ENCODE results near the gene CARD16. TPM values are rescaled to one million over a fixed set of nuclear protein-coding genes. Genes with fewer than 3 reads are reported as not detected.
"Not testable (repeated sequence)": the region's sequence is repeated elsewhere in the genome, so short reads cannot be mapped to it uniquely, and the experiment has no call there.

CARD16 gene
- total RNA-seq, 1 experiment from 2014 or later, result not detected

GRCh38 chr11:105054723-105055493 is 9.8 kb upstream of the CARD16 start:
- in situ Hi-C loops (cut with HindIII; ENCODE audit: low pct_unique_long_range_greater_than_20kb, low sequenced_read_pairs), result no loop called here
- DNase-seq (ENCODE audit: low read depth), result no peak

GRCh38 chr11:105052487-105052886 is 7.4 kb upstream of the CARD16 start:
- DNase-seq (ENCODE audit: low read depth), result no peak
- in situ Hi-C loops (cut with HindIII; ENCODE audit: low pct_unique_long_range_greater_than_20kb, low sequenced_read_pairs), result no loop called here

GRCh38 chr11:105051559-105051958 is 6.4 kb upstream of the CARD16 start:
- in situ Hi-C loops (cut with HindIII; ENCODE audit: low pct_unique_long_range_greater_than_20kb, low sequenced_read_pairs), result no loop called here

GRCh38 chr11:105049481-105049880 is 4.3 kb upstream of the CARD16 start:
- no peak for DNase-seq (ENCODE audit: low read depth)
- in situ Hi-C loops (cut with HindIII; ENCODE audit: low pct_unique_long_range_greater_than_20kb, low sequenced_read_pairs), result no loop called here

More at GRCh38 chr11:105051559-105051958, 6.4 kb upstream of the CARD16 start:
- no peak for DNase-seq (ENCODE audit: low read depth)

- peak; percentile 96 for DNase-seq (ENCODE audit: low read depth)
- in situ Hi-C loops (cut with HindIII; ENCODE audit: low pct_unique_long_range_greater_than_20kb, low sequenced_read_pairs), result no loop called here
Observed at GRCh38 chr11:105046898-105047579, 1.9 kb upstream of the CARD16 start.

GRCh38 chr11:105045676-105046296 is 651 bp upstream of the CARD16 start:
- in situ Hi-C loops (cut with HindIII; ENCODE audit: low pct_unique_long_range_greater_than_20kb, low sequenced_read_pairs), result no loop called here
- no peak for DNase-seq (ENCODE audit: low read depth)

- no peak for DNase-seq (ENCODE audit: low read depth)
- in situ Hi-C loops (cut with HindIII; ENCODE audit: low pct_unique_long_range_greater_than_20kb, low sequenced_read_pairs), result no loop called here
Observed at GRCh38 chr11:105042178-105042577, 3.0 kb downstream of the CARD16 start.

- DNase-seq (ENCODE audit: low read depth), result no peak
- in situ Hi-C loops (cut with HindIII; ENCODE audit: low pct_unique_long_range_greater_than_20kb, low sequenced_read_pairs), result no loop called here
Observed at GRCh38 chr11:105040703-105041102, 4.4 kb downstream of the CARD16 start.

- no peak for DNase-seq (ENCODE audit: low read depth)
- in situ Hi-C loops (cut with HindIII; ENCODE audit: low pct_unique_long_range_greater_than_20kb, low sequenced_read_pairs), result no loop called here
Observed at GRCh38 chr11:105034813-105035620, 10.1 kb downstream of the CARD16 start, which contains the start of gene CASP1. Gene CASP1 (minus strand): TSS chr11:105035144. CDS start chr11:105035113, 31 bp downstream.

- in situ Hi-C loops (cut with HindIII; ENCODE audit: low pct_unique_long_range_greater_than_20kb, low sequenced_read_pairs), result not testable (repeated sequence)
Observed at GRCh38 chr11:105034388-105034787, 10.7 kb downstream of the CARD16 start.

GRCh38 chr11:105033781-105034180 is 11.4 kb downstream of the CARD16 start:
- in situ Hi-C loops (cut with HindIII; ENCODE audit: low pct_unique_long_range_greater_than_20kb, low sequenced_read_pairs), result no loop called here
- DNase-seq (ENCODE audit: low read depth), result no peak

More at GRCh38 chr11:105034388-105034787, 10.7 kb downstream of the CARD16 start:
- not testable (repeated sequence) for DNase-seq (ENCODE audit: low read depth)

GRCh38 chr11:105033343-105033742 is 11.8 kb downstream of the CARD16 start:
- no peak for DNase-seq (ENCODE audit: low read depth)

GRCh38 chr11:105032495-105032894 is 12.6 kb downstream of the CARD16 start:
- in situ Hi-C loops (cut with HindIII; ENCODE audit: low pct_unique_long_range_greater_than_20kb, low sequenced_read_pairs), result no loop called here
- no peak for DNase-seq (ENCODE audit: low read depth)

More at GRCh38 chr11:105033343-105033742, 11.8 kb downstream of the CARD16 start:
- in situ Hi-C loops (cut with HindIII; ENCODE audit: low pct_unique_long_range_greater_than_20kb, low sequenced_read_pairs), result no loop called here

GRCh38 chr11:105027678-105028077 is 17.5 kb downstream of the CARD16 start:
- in situ Hi-C loops (cut with HindIII; ENCODE audit: low pct_unique_long_range_greater_than_20kb, low sequenced_read_pairs), result no loop called here

GRCh38 chr11:105024394-105024793 is 20.7 kb downstream of the CARD16 start:
- in situ Hi-C loops (cut with HindIII; ENCODE audit: low pct_unique_long_range_greater_than_20kb, low sequenced_read_pairs), result no loop called here
- DNase-seq (ENCODE audit: low read depth), result no peak

More at GRCh38 chr11:105027678-105028077, 17.5 kb downstream of the CARD16 start:
- no peak for DNase-seq (ENCODE audit: low read depth)

GRCh38 chr11:105023003-105023402 is 22.1 kb downstream of the CARD16 start, which contains the start of gene CASP5:
Gene CASP5 (minus strand): TSS chr11:105023168. CDS start chr11:105023136, 32 bp downstream.
- no peak for DNase-seq (ENCODE audit: low read depth)
- in situ Hi-C loops (cut with HindIII; ENCODE audit: low pct_unique_long_range_greater_than_20kb, low sequenced_read_pairs), result no loop called here

- DNase-seq (ENCODE audit: low read depth), result no peak
- in situ Hi-C loops (cut with HindIII; ENCODE audit: low pct_unique_long_range_greater_than_20kb, low sequenced_read_pairs), result no loop called here
Observed at GRCh38 chr11:105022527-105022926, 22.6 kb downstream of the CARD16 start.

GRCh38 chr11:105007463-105007862 is 37.7 kb downstream of the CARD16 start:
- no peak for DNase-seq (ENCODE audit: low read depth)

More at GRCh38 chr11:105007463-105007862, 37.7 kb downstream of the CARD16 start:
- in situ Hi-C loops (cut with HindIII; ENCODE audit: low pct_unique_long_range_greater_than_20kb, low sequenced_read_pairs), result no loop called here
